ENCODE measurements around the gene CABP7. TPM values are rescaled to one million over a fixed set of nuclear protein-coding genes. Genes with fewer than 3 reads are reported as not detected.

Gene CABP7
- total and polyA plus RNA-seq, 8 donors: 0.12 to 0.35 TPM; not detected in 6

- Histone ChIP-seq H3K36me3 (no peaks in the 10 kb centered on the region), H3K4me3 (no peak overlapping the region), H3K4me1 (peaks cover 9 to 18% (median 16%) of the 10 kb centered on the region in 4 donors), H3K9me3 (no peaks in the 10 kb centered on the region), H3K27ac (no peak overlapping the region), H3K27me3 (peaks cover 16 to 99% (median 55%) of the 10 kb centered on the region in 3 donors)
- TF ChIP-seq, protein P1, sequence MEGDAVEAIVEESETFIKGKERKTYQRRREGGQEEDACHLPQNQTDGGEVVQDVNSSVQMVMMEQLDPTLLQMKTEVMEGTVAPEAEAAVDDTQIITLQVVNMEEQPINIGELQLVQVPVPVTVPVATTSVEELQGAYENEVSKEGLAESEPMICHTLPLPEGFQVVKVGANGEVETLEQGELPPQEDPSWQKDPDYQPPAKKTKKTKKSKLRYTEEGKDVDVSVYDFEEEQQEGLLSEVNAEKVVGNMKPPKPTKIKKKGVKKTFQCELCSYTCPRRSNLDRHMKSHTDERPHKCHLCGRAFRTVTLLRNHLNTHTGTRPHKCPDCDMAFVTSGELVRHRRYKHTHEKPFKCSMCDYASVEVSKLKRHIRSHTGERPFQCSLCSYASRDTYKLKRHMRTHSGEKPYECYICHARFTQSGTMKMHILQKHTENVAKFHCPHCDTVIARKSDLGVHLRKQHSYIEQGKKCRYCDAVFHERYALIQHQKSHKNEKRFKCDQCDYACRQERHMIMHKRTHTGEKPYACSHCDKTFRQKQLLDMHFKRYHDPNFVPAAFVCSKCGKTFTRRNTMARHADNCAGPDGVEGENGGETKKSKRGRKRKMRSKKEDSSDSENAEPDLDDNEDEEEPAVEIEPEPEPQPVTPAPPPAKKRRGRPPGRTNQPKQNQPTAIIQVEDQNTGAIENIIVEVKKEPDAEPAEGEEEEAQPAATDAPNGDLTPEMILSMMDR (IDR thresholded peaks at IDR 0.05): no peak
- TF ChIP-seq POLR2A (IDR thresholded peaks at IDR 0.05) (no peak), POLR2AphosphoS5 (IDR thresholded peaks at IDR 0.05) (no peak), EP300 (IDR thresholded peaks at IDR 0.05) (no peak)
- DNase-seq: no peak
- intact Hi-C loops (cut with DNase I; ENCODE audit: low total_unique reads): no loop called here
- WGBS, 5 donors: 83 to 91% (median 89%) methylated on average over 11 of the region's 11 CpGs
These were observed 2.0 kb upstream of the CABP7 start for GRCh38 chr22:29717789-29718188.

- H3K27ac ChIP-seq: no peak overlapping the region
- peak overlapping the region in 2 of 4 donors; percentile 26 to 32 for H3K4me3 ChIP-seq
- DNase-seq: no peak
- intact Hi-C loops (cut with DNase I; ENCODE audit: low total_unique reads): no loop called here
- H3K9me3 ChIP-seq: no peaks in the 10 kb centered on the region
- H3K4me1 ChIP-seq: peaks cover 9 to 18% (median 16%) of the 10 kb centered on the region in 4 donors
- TF ChIP-seq POLR2A (IDR thresholded peaks at IDR 0.05) (no peak), EP300 (IDR thresholded peaks at IDR 0.05) (no peak), POLR2AphosphoS5 (IDR thresholded peaks at IDR 0.05) (no peak)
- TF ChIP-seq, protein P1 (IDR thresholded peaks at IDR 0.05): no peak
- no peaks in the 10 kb centered on the region for H3K36me3 ChIP-seq
- 36 to 46% (median 39%) methylated on average over 15 to 24 of the region's 24 CpGs for WGBS, 5 donors
- H3K27me3 ChIP-seq: peaks cover 16 to 99% (median 56%) of the 10 kb centered on the region in 3 donors
These were observed 579 bp upstream of the CABP7 start for GRCh38 chr22:29718949-29719898.

- peaks cover 16 to 97% (median 44%) of the 10 kb centered on the region in 3 donors for H3K27me3 ChIP-seq
- no peaks in the 10 kb centered on the region for H3K36me3 ChIP-seq
- H3K27ac ChIP-seq: no peak overlapping the region
- 4 to 6% (median 4%) methylated on average over 13 to 53 of the region's 53 CpGs for WGBS, 5 donors
- no peaks in the 10 kb centered on the region for H3K9me3 ChIP-seq
- no peak for TF ChIP-seq EP300 (IDR thresholded peaks at IDR 0.05)
- TF ChIP-seq, protein P1 (IDR thresholded peaks at IDR 0.05): no peak
- TF ChIP-seq POLR2AphosphoS5 (IDR thresholded peaks at IDR 0.05): no peak
- TF ChIP-seq POLR2A (IDR thresholded peaks at IDR 0.05): no peak
- H3K4me1 ChIP-seq: peaks cover 9 to 18% (median 16%) of the 10 kb centered on the region in 4 donors
- peak overlapping the region; percentile 21 to 44 (median 29) for H3K4me3 ChIP-seq
- intact Hi-C loops (cut with DNase I; ENCODE audit: low total_unique reads): no loop called here
- no peak for DNase-seq
These were observed 1.1 kb downstream of the CABP7 start for GRCh38 chr22:29720811-29721323.

DNA sequence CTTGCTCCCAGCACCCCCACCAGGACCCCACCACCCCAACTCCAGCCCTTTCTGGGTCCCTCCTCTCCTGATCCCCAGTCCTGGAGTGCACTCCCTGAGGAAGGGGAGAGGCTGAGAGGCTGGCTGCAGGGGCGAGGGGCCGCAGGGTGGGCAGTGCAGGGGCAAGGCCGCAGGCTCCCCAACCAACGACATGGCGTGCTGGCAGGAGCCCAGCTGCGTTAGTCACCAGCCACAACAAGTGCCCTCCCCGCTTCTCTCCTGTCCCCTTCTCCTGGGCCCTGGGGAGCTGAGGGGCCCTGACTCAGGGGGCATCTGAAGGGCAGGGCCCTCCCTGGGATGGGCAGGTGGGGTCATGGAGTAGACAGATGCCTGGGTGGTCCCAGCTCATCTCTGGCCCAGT lies 2.3 kb downstream of the CABP7 start:
- intact Hi-C loops (cut with DNase I; ENCODE audit: low total_unique reads): no loop called here
- DNase-seq: no peak
- no peak overlapping the region for H3K4me3 ChIP-seq
- H3K27ac ChIP-seq: no peak overlapping the region
- H3K4me1 ChIP-seq: peaks cover 9 to 24% (median 19%) of the 10 kb centered on the region in 4 donors
- peaks cover 16 to 97% (median 43%) of the 10 kb centered on the region in 3 donors for H3K27me3 ChIP-seq
- no peaks in the 10 kb centered on the region for H3K36me3 ChIP-seq
- no peaks in the 10 kb centered on the region for H3K9me3 ChIP-seq
- TF ChIP-seq EP300 (IDR thresholded peaks at IDR 0.05) (no peak), POLR2AphosphoS5 (IDR thresholded peaks at IDR 0.05) (no peak), POLR2A (IDR thresholded peaks at IDR 0.05) (no peak)
- TF ChIP-seq, protein P1 (IDR thresholded peaks at IDR 0.05): no peak
- WGBS, 5 donors: 66 to 92% (median 68%) methylated on average over 2 to 7 of the region's 7 CpGs
